GM18519 (cell line): ENCODE measurements around the gene LSS.
"Not testable (repeated sequence)": the region's sequence is repeated elsewhere in the genome, so short reads cannot be mapped to it uniquely, and the experiment has no call there.

Experiments used
- ATAC-seq: cut with Tn5 transposase; IDR thresholded peaks from one replicate; pipeline ENCODE4 v1.9.1; 2021; ENCODE audit warnings: mild to moderate bottlenecking, moderate library complexity; ENCODE audit not compliant: unreplicated experiment, low FRiP score

The LSS gene

GRCh38 chr21:46142582-46143473 lies 85.7 kb downstream of the LSS start:
- ATAC-seq, result no peak

- ATAC-seq, result no peak
Observed at GRCh38 chr21:46141767-46142581, 86.6 kb downstream of the LSS start.

GRCh38 chr21:46140352-46141003 lies 88.1 kb downstream of the LSS start:
- ATAC-seq, result not testable (repeated sequence)

GRCh38 chr21:46139686-46140085 lies 88.9 kb downstream of the LSS start:
- no peak for ATAC-seq

- no peak for ATAC-seq
Observed at GRCh38 chr21:46138383-46138970, 90.1 kb downstream of the LSS start.
